GM11168 (cell line): ENCODE data around the gene DDX28.
"Not testable (repeated sequence)": the region's sequence is repeated elsewhere in the genome, so short reads cannot be mapped to it uniquely, and the experiment has no call there.

ENCODE experiments used
- in situ Hi-C: fragments of 300-500 bp; cut with MboI; formaldehyde crosslinking; loops from one replicate; pipeline ENCODE4 v1.12.0; 2022; ENCODE audit warnings: low sequenced_read_pairs; ENCODE audit not compliant: unreplicated experiment

Gene DDX28

DNA sequence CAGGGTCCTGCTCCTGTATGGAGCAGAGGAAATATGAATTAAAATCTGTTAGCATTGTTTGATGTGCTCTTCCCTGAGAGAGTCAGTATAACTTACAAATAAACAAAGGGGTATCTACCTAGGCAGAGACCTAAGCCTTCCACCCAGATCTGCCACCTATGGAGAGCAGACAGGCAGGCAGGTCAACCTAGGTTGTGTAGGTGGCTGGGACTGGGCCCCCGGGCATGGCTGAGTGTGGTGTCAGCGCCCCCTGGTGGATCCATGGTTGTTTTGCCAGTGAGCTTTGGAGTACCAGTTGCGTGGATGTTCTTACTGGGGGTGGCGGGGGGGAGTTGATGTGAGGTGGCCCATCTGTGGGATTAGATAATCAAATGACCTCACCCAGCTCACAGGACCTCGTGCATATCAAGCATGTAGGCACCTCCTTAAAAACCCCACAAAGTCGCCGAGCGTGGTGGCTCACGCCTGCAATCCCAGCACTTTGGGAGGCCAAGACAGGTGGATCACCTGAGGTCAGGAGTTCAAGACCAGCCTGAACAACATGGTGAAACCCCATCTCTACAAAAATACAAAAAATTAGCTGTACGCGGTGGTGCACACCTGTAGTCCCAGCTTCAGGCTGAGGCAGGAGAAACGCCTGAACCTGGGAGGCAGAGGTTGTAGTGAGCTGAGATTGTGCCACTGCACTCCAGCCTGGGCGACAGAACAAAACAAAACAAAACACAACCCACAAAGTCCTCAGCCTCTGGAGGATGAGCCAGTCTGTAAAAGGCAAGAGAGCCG is 17.7 kb upstream of the DDX28 start:
- in situ Hi-C loops, result loop anchor here (5.0 kb wide), 1 partner anchor 38 kb away; no protein-coding TSS in a partner anchor

DNA sequence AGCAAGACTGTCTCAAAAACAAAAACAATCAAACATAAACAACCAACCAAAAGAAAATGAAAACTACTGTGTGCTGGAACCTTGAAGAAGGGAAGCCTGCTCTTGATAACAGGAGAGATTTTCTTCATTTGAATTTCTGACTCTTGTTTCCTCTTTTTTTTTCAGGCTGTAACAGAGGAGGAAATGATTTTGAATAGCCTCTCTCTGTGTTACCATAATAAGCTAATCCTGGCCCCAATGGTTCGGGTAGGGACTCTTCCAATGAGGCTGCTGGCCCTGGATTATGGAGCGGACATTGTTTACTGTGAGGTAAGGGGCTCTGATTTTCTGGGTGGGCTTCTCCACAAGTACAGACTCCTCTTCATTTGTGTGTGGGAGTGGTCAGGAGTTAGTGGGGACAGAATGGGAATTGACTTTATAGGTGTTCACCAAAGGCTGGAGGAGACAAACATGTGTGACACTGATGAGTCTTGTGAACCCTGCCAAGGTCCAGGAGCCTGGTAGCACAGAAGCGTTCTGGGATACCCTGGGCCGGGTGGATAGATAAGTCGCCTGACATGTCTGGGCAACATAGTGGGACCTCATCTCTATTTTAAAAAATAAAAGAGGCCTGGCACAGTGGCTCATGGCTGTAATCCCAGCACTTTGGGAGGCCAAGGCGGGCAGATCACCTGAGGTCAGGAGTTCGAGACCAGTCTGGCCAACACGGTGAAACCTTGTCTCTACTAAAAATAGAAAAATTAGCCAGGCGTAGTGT is 15.0 kb upstream of the DDX28 start:
- in situ Hi-C loops, result no loop called here

DNA sequence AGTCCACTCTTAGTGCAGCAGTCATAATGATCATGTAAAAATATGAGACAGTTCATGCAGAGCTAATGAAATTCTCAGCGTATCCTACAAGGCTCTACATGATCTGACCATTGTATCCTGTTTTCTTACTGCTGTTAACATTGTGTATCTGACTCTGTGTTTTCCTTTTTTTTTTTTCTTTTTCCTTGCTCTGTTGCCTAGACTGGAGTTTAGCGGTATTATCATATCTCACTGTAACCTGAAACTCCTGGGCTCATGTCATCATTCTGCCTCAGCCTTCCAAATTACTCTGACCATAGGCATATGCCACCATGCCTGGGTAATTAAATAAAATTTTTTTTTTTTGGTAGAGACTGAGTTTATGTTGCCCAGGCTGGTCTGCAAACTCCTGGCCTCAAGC is 12.2 kb upstream of the DDX28 start:
- in situ Hi-C loops, result no loop called here

DNA sequence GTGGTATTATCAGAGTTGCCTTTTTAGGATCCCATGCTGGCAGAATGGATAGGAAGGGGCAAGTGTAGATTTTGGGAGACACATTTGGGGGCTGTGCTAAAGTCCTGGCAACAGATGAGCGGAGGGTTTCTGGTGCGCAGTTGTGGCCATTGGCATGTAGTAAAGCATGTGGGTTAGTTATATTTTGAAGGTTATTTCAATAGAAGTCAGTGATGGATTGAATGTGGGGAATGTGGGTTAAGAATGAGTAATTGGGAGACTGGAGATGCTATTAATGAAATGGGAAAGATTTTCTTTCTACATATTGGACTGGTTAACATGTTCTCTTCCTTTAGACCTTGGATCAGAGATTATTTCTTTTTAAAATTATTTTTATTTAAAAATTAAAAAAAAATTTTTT is 10.1 kb upstream of the DDX28 start:
- in situ Hi-C loops, result no loop called here

DNA sequence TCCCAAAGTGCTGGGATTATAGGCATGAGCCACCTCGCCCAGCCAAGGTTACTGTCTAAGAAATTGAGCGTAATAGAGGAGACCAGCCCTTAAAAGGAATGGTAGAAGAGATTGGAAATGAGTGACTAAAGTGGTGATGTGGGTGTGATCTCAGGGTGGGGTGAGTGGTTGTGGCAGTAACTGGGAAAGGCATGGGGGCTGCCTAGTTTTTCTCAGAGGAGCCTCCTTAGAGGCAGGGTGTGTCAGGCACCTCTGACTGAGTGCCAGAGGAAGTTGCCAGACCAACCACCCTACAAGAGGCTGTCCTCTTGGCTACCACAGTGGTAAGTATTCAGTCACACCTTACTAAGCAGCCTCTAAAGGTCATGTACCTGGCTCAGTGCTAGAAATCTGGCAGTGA is 8.9 kb upstream of the DDX28 start:
- in situ Hi-C loops, result no loop called here

DNA sequence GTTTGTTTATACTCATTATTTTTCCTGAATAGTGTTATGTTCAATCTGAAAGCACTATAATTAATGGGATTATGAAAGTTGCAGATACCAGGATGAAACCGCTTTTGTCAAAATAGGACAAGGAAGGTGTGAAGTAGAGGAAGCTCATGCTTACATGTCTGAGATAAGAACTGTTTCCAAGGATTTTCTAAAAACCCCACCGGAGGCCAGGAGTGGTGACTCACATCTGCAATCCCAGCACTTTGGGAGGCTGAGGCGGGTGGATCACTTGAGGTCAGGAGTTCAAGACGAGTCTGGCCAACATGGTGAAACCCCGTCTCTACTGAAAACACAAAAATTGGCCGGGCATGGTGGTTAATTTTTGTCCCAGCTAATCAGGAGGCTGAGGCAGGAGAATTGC is 7.1 kb upstream of the DDX28 start:
- in situ Hi-C loops, result not testable (repeated sequence)

DNA sequence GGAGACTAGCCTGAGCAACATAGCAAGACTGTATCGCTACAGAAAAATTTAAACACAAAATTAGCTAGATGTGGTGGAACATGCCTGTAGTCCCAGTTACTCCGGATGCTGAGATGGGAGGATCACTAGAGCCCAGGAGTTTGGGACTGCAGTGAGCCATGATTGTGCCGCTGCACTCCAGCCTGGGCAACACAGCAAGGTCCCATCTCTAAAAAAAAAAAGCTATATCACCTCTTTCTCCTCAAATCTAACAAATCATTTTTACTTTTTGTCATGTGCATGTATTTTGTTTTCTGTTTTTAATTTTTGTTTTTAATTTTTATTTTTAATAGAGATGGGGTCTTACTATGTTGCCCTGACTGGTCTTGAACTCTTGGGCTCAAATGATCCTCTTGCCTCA is 6.0 kb upstream of the DDX28 start:
- in situ Hi-C loops, result no loop called here

DNA sequence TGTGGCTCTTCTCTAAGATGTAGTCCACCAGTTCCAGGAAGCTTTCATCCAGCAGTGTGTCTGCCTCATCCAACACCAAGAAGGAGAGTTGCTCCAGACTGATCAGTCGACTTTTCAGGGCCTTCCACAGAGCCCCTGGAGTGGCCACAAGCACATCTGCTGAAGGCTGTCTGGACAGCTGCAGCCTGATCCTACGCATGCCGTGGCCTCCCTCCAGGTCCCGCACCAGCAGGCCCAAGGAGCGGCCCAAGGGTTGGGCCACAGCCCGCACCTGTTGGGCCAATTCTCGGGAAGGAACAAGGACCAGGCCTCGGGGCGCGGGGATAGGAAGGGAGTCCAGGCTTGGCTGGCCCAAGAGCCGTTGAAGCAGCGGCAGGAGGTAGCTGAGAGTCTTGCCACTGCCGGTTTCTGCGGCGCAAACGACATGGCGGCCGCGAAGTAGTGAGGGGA is 729 bp downstream of the DDX28 start:
- in situ Hi-C loops, result no loop called here

DNA sequence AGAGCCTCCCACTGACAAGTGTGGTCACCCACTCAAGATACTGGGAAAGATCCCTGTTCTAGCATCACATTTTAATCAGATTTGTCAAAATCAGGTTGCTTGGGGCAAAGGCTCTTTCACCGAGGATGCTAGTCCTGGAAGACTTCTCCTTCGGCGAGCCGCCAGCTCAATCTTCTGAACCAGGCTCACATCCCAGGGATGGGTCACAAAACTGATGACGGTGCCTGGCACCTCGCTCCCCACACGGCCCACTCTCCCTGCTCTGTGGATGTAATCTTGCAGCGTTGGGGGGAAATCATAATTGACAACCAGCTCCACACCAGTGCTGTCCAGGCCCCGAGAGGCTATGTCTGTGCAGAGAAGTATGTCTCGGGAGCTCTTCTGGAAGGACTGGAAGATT is 1.5 kb downstream of the DDX28 start:
- in situ Hi-C loops, result no loop called here

DNA sequence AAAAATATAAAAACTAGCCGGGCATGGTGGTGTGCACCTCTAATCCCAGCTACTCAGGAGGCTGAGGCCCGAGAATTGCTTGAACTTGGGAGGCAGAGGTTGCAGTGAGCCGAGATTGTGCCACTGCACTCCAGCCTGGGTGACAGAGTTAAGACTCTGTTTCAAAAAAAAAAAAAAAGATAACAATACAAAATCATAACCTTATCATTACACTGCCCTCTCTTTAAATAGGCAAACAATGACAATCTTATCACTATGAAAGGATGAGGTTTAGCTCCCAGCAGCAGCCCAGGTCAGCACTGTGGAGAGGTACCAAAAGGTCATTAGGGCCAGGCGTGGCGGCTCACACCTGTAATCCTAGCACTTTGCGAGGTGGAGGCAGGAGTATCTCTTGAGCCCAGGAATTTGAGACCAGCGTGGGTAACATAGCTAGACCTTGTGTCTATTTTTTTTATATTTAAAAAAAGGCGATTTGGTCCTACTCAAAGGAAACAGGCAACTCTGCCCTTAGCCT is 3.8 kb downstream of the DDX28 start:
- in situ Hi-C loops, result no loop called here

DNA sequence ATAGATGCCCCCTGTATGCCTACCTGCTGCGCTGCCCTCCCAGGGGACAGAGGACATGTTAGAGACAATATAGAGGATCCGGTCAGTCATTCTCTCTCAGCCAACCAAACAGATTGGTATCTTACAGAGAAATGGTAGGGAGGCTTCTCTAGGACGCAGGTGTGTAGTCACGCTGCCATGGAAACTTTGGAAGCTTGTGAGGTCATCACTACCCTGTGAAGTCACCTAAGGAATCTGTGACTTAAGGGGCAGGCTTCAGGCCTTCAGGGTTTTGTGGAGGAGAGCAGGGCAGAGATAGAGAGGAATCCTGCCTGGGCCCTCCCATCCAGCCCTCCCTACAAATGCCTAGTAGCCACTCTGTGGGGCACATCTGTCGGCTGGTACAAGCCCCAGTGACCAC is 7.4 kb downstream of the DDX28 start, which contains the start of gene DPEP2NB:
Gene DPEP2NB (minus strand): TSS at position 231 of the 400 bp plus-strand sequence. CDS start 141 bp downstream, at position 90.
- in situ Hi-C loops, result no loop called here

DNA sequence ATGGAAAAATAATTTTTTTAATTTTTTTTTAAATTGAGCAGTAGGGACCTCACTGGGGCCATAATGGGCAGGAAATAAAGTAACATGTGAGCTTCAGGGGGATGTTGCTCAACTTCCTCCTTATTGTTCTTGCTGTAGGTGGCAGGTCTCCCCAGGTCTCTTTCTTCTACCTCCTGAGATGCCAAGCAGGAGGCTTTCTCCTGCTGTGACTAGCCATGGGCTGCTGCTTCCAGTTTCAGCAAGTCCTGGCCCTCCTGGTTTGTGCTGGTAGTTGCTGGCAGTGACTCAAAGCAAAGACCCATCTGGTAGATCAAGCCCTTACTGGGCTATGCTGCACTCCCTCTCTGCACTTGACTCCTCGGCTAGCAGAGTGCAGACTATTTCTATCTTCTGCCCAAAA is 9.6 kb downstream of the DDX28 start:
- in situ Hi-C loops, result no loop called here

DNA sequence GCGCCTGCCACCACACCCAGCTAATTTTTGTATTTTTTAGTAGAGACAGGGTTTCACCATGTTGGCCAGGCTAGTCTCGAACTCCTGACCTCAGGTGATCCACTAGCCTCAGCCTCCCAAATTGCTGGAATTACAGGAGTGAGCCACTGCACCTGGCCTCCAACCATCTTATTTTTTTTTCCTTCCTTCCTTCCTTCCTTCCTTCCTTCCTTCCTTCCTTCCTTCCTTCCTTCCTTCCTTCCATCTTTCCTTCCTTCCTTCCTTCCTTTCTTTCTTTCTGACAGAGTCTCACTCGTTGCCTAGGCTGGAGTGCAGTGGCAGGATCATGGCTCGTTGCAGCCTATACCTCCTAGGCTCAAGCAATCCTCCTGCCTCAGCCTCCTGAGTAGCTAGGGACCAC is 13.2 kb downstream of the DDX28 start:
- in situ Hi-C loops, result not testable (repeated sequence)

DNA sequence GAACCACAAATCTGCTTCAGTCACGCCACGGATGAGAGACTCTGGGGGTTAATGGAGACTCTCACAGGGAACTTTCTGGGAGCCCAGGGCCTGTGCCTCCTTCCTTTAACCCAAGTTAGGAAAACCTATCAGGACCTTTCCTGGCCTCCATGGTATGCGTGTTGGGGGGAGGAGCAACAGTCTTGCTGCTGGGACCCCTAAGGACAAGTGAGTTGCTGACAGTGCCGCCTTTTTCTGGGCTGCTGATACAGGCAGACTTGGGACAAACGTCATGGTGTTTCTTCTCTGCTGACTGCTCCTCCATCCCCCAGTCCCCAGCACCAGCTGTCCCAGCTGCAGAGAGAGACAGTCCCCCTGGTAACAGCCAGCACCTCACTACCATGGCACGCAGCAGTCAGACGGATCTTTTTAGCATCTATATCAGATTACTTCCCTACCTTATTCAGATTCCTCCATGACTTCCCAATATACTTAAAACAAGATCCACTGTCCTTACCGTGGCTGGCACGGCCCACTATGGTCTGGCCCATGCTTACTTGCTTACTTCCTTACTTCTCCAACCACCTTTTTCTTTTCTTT is 13.8 kb downstream of the DDX28 start:
- in situ Hi-C loops, result no loop called here

DNA sequence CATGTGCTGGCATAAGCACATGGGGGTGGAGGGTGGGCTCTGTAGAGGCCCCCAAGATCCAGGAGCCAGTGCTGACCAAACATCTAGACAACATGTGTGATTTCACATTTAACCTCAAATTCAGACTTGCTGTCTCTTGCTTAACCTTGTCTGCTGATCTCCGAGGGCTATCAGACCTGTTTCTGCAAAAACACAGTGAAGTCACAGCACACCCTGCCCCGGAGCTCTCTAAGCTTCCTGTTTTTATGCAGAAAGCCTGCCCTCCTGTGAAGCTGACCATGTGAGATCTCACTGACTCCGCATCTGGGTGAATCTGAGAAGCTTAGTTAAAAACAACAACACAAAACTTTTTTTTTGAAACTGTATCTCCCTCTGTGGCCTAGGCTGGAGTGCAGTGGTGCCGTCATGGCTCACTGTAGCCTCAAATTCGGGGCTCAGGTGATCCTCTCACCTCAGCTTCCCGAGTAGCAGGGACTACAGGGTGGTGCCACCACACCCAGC is 17.2 kb downstream of the DDX28 start:
- in situ Hi-C loops, result no loop called here

DNA sequence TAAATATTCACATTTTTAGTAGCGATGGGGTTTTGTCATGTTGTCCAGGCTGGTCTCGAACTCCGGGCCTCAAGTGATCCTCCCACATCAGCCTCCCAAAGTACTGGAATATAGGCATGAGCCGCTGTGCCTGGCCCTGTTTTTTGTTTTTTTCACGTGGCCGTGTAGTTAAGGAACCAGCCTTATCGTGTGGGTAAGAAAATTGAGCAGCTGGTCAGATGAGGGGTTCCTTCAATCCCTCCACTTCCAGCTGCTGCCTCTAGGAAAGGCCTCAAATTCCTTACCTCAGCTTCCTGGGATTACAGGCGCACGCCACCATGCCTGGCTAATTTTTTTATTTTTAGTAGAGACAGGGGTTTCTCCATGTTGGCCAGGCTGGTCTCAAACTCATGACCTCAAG is 17.8 kb downstream of the DDX28 start:
- in situ Hi-C loops, result no loop called here

DNA sequence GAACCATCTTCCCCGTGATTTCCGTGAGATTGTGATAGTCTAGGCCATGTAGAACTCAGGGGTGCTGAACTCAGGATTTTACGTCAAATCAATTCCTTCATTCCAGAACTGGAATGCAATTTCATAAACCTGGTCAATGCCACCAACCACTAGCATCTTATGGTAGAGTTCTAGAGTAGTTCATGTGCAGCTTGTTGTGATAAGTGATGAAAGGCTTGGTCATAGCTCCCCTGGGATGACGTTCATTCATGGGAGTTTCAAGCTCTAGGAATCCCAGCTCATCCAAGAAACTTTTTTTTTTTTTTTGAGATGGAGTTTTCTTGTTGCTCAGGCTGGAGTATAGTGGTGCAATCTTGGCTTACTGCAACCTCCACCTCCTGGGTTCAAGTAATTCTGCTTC is 20.0 kb downstream of the DDX28 start:
- in situ Hi-C loops, result loop anchor here (5.0 kb wide), 1 partner anchor 39 kb away; no protein-coding TSS in a partner anchor

DNA sequence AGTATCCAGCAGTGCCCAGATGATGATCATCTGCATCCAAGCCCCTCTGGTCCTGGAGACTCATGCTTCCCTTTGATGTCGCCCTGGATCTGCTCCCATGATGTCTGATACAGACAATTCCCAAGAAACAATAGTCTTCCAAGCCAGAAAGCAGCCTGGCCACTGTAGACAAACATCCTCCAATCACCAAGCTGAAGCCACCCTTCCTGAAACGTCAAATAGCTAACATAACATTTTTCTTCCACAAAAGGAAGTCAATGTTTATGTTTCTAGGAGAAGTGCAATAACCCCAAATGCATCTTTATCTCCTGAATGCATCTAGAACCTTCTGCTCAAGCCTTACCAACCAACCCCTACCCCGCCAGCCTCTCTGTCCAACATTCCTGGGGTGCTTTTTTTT is 22.6 kb downstream of the DDX28 start:
- in situ Hi-C loops, result loop anchor here (5.0 kb wide), 1 partner anchor 42 kb away; no protein-coding TSS in a partner anchor

DNA sequence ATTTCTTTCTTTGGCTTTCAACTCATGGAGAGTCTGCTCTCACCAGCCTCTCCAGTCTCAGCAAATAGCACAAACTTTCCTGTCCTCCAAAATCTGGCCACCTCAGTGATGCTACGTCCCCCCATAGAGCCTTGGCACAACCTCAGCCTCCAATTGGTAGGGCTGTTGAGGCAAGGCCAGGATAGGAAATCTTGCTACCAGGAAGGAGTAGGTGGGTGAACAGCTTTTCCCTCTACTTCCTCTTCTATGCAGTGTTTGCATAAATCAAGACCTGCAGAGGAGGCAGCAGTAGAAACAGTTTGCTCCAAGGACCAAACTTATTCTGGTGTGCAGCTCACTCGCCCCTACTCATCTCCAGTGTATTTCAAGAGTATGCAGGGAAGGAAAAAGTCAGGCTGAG is 23.0 kb downstream of the DDX28 start:
- in situ Hi-C loops, result loop anchor here (5.0 kb wide), 1 partner anchor 42 kb away; no protein-coding TSS in a partner anchor
